D721Med (cell line): ENCODE results near the gene RRAS2.

Experiments
- DNase-seq: peaks from one replicate; pipeline ENCODE4 v3.0.0; 2011; ENCODE audit warnings: low spot score; ENCODE audit not compliant: insufficient read length
- FAIRE-seq: peaks from 2 replicates; lab custom pipeline; 2011; peaks lifted over from hg19 to GRCh38; lab: Jason Lieb, UNC
- CTCF ChIP-seq: IDR thresholded peaks from 2 replicates; pipeline ENCODE4 v1.5.1; 2012; ENCODE audit warnings: mild to moderate bottlenecking, control low read depth; ENCODE audit not compliant: insufficient read depth; ENCODE audit errors: missing control alignments

Gene RRAS2

DNA sequence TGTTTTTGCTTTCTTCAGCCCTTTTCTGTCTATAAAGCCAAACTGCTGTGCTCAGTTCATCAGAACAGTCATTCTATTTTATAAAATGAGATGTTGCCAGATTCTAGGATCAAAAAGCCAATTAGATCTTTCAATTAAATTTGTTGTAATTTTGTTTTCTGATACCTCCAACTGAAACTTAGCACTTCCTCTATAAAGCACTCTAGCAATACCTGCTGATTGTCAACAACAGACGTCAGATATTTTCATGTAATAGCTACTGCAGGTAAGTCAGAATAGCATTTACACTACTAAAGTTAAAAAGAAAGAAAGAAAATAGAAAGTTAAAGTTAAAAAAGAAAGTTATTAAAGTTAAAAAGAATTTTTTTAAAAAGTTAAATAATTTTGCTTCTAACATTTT lies 19.6 kb downstream of the RRAS2 start:
- no peak for FAIRE-seq
- TF ChIP-seq CTCF: no peak
- no peak for DNase-seq

DNA sequence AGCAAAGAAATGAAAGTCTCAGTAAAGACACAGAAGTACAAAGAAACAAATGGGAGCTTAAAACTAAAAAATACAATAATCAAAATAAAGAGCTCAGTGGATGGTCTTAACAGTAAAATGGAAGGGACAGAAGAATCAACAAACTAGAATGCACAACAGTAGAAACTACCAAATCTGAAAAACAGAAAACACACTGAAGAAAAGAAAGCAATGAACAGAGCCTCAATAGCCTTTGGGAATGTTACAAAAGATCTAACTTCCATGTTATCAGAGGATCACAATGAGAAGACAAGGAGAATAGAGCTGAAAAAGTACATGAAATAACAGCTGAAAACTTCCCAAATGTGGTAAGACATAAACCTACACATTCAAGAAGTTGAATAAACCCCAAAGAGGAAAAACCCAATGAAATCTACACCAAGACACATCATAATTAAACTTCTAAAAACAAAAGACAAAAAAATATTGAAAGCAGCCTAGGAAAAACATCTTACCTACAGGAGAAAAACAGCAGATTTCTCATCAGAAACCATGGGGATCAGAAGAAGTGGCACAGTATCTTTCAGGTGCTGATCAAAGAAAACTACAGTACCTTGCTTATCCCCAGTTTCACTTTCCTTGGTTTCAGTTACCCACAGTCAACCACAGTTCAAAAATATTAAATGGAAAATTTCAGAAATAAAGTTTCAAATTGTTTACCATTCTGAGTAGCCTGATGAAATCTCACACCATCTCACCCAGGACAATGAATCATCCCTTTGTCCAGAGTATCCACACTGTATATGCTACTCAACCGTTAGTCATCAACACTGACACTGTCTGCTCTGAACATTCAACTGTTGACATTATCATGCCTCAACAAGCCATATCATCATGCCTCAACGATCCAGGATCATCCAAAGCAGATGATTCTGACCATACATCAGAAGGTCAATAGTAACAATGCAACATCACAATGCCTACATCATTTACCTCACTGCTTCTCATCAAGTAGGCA lies 22.2 kb downstream of the RRAS2 start:
- no peak for TF ChIP-seq CTCF
- DNase-seq (no peak), FAIRE-seq (no peak)

- FAIRE-seq (no peak), DNase-seq (no peak)
- TF ChIP-seq CTCF: no peak
These were observed 23.3 kb downstream of the RRAS2 start for GRCh38 chr11:14335712-14336111.

DNA sequence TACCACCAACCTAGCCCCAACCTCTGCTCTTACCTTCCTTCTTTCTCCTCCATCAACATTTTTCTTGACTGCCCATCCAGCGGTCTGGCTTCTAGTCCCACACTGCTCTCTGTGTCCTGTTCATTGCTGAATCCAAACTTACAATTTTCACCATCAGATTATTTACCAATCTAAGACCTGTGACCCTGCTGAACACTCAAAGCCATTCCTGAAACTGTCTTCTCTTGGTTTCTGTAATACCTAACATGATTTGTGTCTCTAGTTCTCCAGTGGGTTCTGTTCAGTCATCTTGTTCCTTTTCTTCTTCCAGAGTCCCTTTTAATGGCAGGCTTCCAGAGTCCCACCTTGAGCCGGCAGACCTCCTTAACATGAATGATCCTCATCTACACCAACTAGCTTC lies 24.1 kb downstream of the RRAS2 start:
- TF ChIP-seq CTCF: no peak
- DNase-seq (no peak), FAIRE-seq (no peak)

- DNase-seq (no peak), FAIRE-seq (no peak)
- TF ChIP-seq CTCF: no peak
These were observed 24.8 kb downstream of the RRAS2 start for GRCh38 chr11:14334192-14334591.

DNA sequence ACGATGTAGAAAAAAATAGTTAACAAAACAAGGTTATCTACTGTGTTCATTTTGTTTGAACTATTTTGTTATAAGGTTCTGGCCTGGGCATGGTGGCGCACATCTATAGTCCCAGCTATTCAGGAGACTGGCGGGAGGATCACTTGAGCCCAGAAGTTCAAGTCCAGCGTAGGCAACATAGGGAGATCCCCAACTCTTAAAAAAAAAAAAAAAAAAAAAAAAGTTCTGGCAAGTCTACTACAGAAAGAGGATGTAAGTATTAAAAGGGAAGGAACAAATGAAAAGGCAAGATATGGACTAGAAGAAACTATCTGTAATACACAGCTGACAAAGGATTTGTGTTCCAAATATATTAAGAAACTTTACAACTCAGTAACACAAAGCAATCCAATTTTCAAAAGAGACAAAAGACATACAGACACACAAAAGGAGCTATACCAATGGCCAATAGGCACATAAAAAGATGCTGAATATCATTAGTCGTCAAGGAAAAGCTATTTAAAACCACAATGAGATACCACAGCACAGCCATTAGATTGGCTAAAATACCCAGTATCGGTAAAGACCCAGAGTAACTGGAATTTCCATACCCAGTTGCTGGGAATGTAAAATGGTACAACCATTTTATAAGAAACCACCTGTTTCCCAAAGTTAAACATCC lies 27.4 kb downstream of the RRAS2 start:
- no peak for FAIRE-seq
- DNase-seq: no peak

More for the DNA sequence above, 27.4 kb downstream of the RRAS2 start:
- no peak for TF ChIP-seq CTCF
